A549 (cell line): ENCODE results near the gene PSMC4. TPM values are rescaled to one million over a fixed set of nuclear protein-coding genes. Genes with fewer than 3 reads are reported as not detected.
A peak's percentile ranks its signal among the peaks of the same experiment; 100 is the strongest.

Source experiments
- ATAC-seq, 2 experiments: fragments of 200-7000 bp in 1 of 2; fragments of >200 bp in 1 of 2; cut with Nextera tagmentation in 1 of 2; cut with Tn5 transposase in 1 of 2; 3 replicates each; pipeline versions ENCODE4 v1.8.0 to v1.9.1; 2018 to 2020; ENCODE audit warnings: mild to moderate bottlenecking in 1 of 2, moderate library complexity in 1 of 2
- CTCF ChIA-PET: fragments of 300-600 bp; sonication (Branson Sonifier 250); formaldehyde crosslinking; extraction: SDS; loops from one replicate; lab custom pipeline; 2021; ENCODE audit warnings: antibody characterized with exemption, inconsistent platforms; lab: Yijun Ruan, JAX
- POLR2A ChIA-PET: fragments of 350-600 bp; formaldehyde crosslinking; extraction: SDS; loops from one replicate; lab custom pipeline; 2021; ENCODE audit warnings: antibody characterized with exemption, inconsistent platforms; lab: Yijun Ruan, JAX
- DNase-seq, 2 experiments: peaks; one replicate each; pipeline versions ENCODE4 v3.0.0 to v3.0.0-alpha.2; 2011 to 2016; ENCODE audit warnings: low read depth in 1 of 2, low spot score in 1 of 2
- FAIRE-seq: peaks from 2 replicates; lab custom pipeline; 2011; peaks lifted over from hg19 to GRCh38; lab: Jason Lieb, UNC
- H3K27ac ChIP-seq, 2 experiments: fragments of >200 bp; sonication (Bioruptor Twin); formaldehyde crosslinking; 3 replicates each; pipeline ENCODE4 v1.5.1; 2016 to 2017
- H3K4me1 ChIP-seq: fragments of >200 bp; sonication (Bioruptor Twin); formaldehyde crosslinking; 3 replicates; pipeline ENCODE4 v1.6.1; 2016
- H3K4me2 ChIP-seq: fragments of >200 bp; sonication (Bioruptor Twin); formaldehyde crosslinking; 3 replicates; pipeline ENCODE4 v1.6.1; 2016
- H3K4me3 ChIP-seq: fragments of >200 bp; sonication (Bioruptor Twin); formaldehyde crosslinking; 3 replicates; pipeline ENCODE4 v1.5.1; 2016
- H3K9me3 ChIP-seq: fragments of >200 bp; sonication (Bioruptor Twin); formaldehyde crosslinking; 3 replicates; pipeline ENCODE4 v1.6.1; 2016
- CBX2 ChIP-seq: fragments of 200-600 bp; sonication (generic); IDR thresholded peaks from 2 replicates; pipeline ENCODE4 v1.6.1; 2016; ENCODE audit warnings: low read depth, mild to moderate bottlenecking, borderline replicate concordance
- EP300 ChIP-seq, 2 experiments: fragments of >200 bp; sonication (Bioruptor Twin); formaldehyde crosslinking; IDR thresholded peaks; 2 replicates in 1 of 2; 3 replicates in 1 of 2; pipeline ENCODE4 v1.6.1; 2016 to 2017
- FOSL2 ChIP-seq, 2 experiments: fragments of 450-650 bp in 1 of 2; fragments of >200 bp in 1 of 2; sonication (Bioruptor Twin) in 1 of 2; formaldehyde crosslinking; IDR thresholded peaks; 2 replicates each; pipeline versions ENCODE4 v1.5.0 to v1.6.1; 2016 to 2020; ENCODE audit warnings: mild to moderate bottlenecking in 1 of 2, moderate library complexity in 1 of 2
- FOXS1 ChIP-seq: fragments of 250-450 bp; sonication (Bioruptor Pico); IDR thresholded peaks from 2 replicates; pipeline ENCODE4 v1.5.0; 2020; ENCODE audit warnings: mild to moderate bottlenecking, moderate library complexity
- JUN ChIP-seq, 2 experiments: fragments of >200 bp; sonication (Bioruptor Twin); formaldehyde crosslinking; IDR thresholded peaks; 2 replicates in 1 of 2; 3 replicates in 1 of 2; pipeline ENCODE4 v1.6.1; 2016 to 2017
- MAFK ChIP-seq: fragments of 450-650 bp; IDR thresholded peaks from 2 replicates; pipeline ENCODE4 v1.6.1; 2014; ENCODE audit not compliant: partially characterized antibody
- MAZ ChIP-seq: fragments of 150-350 bp; IDR thresholded peaks from 2 replicates; pipeline ENCODE4 v1.6.1; 2014; ENCODE audit warnings: antibody characterized with exemption, low read depth, low read length, borderline replicate concordance
- MYC ChIP-seq: IDR thresholded peaks from 2 replicates; pipeline ENCODE4 v1.6.1; 2012; ENCODE audit warnings: mild to moderate bottlenecking, inconsistent platforms, low read length, improper control_type of control experiment, borderline replicate concordance
- PBX3 ChIP-seq: IDR thresholded peaks from 2 replicates; pipeline ENCODE4 v1.6.1; 2012
- PHF8 ChIP-seq: fragments of 200-600 bp; sonication (generic); IDR thresholded peaks from 2 replicates; pipeline ENCODE4 v1.6.1; 2016; ENCODE audit warnings: low read depth, mild to moderate bottlenecking, antibody characterized with exemption, moderate library complexity, borderline replicate concordance
- POLR2AphosphoS2 ChIP-seq: conservative IDR thresholded peaks from 2 replicates; pipeline ENCODE4 v1.6.1; 2012; ENCODE audit warnings: low read length, improper control_type of control experiment, inconsistent platforms
- REST ChIP-seq: fragments of 200-600 bp; sonication (generic); IDR thresholded peaks from 2 replicates; pipeline ENCODE4 v1.6.1; 2016; ENCODE audit warnings: antibody characterized with exemption, mild to moderate bottlenecking, moderate library complexity
- WGBS: methylation state at CpG from one replicate; pipeline ENCODE4 v1.1.6; 2017; ENCODE audit errors: missing lambda C conversion rate; 5-methylcytosine and 5-hydroxymethylcytosine counted together
- polyA plus RNA-seq, 4 experiments: library from polyadenylated mRNA; depleted of rRNA in 3 of 4; stranded (reverse); fragments of >200 nt; fragmentation: RNase III in 1 of 4; extraction: RNeasy Plus Mini Kit Qiagen cat#74134 plus additional on column Dnase treatment in 1 of 4; gene quantifications; 2 replicates in 3 of 4; 3 replicates in 1 of 4; pipeline ENCODE4 v1.2.3, GENCODE V29; 2011 to 2017
- TF ChIP-seq, protein P1 (sequence below): fragments of >200 bp; sonication (Bioruptor Twin); formaldehyde crosslinking; IDR thresholded peaks from 3 replicates; pipeline ENCODE4 v1.6.1; 2016

The PSMC4 gene
- polyA plus RNA-seq, 2 of the 4 experiments (the other 2 are of a cell fraction): 192 to 284 TPM

GRCh38 chr19:39996811-39997637 is 26.1 kb downstream of the PSMC4 start, which contains the start of gene ZNF546 (continued):
- TF ChIP-seq REST (no peak), JUN (IDR thresholded peaks at IDR 0.05) (peak; percentile 97 to 98), MAZ (peak; percentile 59; the same call in 1 of the 2 replicates), PHF8 (peak; percentile 98), PBX3 (no peak)
- TF ChIP-seq, all 56 proteins: peak for 13

DNA sequence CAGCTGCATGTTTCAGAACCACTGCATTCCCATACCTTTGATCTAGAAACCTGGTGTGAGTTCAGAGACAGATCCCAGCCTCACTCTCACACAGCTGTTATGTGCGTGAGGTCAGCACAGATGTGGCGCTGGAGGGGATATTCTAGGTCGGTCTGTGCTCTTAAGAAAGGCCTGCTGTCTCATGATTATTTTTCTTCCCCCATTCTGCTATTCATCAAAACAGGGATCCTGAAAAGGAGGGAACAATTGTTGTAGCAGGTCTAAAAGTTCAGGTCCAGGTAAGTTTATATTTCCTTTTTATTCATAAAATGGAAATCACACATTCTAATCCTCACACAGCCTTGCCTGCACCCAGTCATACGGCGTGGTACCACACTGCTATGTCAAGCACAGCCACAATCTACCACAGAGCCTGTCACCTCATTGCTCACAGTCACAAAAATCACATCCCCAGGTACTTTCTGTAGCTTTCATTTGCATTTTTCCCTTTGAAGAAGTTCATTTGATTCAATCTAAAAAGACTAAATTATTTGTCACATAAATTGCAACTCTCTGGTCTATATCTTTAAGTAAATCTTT is 26.8 kb downstream of the PSMC4 start:
- FAIRE-seq: no peak
- CTCF ChIA-PET: interaction anchor here (0.6 to 2.5 kb wide), 4 partner anchors 7 to 322 kb away, joined by 3 to 15 read pairs (median 4); partner anchors contain the start of gene PSMC4
- Histone ChIP-seq H3K4me3 (peak overlapping the region; percentile 74), H3K27ac (peak overlapping the region; percentile 89 to 90), H3K4me2 (peak overlapping the region; percentile 73), H3K4me1 (peaks cover 11% of the 10 kb centered on the region; the same call in 2 of the 3 replicates), H3K9me3 (peaks cover 31% of the 10 kb centered on the region)
- no peak for DNase-seq
- 93% methylated on average over 5 of the region's 5 CpGs for WGBS
- POLR2A ChIA-PET: interaction anchor here (1.0 to 2.7 kb wide), 5 partner anchors 19 to 152 kb away, joined by 3 to 24 read pairs (median 5); partner anchors contain the start of genes FBL, PSMC4, ZNF780A and ZNF780B
- TF ChIP-seq FOSL2 (IDR thresholded peaks at IDR 0.05) (no peak), FOSL2 (CRISPR knock-in tag; IDR thresholded peaks at IDR 0.05) (no peak)
- TF ChIP-seq, protein P1, sequence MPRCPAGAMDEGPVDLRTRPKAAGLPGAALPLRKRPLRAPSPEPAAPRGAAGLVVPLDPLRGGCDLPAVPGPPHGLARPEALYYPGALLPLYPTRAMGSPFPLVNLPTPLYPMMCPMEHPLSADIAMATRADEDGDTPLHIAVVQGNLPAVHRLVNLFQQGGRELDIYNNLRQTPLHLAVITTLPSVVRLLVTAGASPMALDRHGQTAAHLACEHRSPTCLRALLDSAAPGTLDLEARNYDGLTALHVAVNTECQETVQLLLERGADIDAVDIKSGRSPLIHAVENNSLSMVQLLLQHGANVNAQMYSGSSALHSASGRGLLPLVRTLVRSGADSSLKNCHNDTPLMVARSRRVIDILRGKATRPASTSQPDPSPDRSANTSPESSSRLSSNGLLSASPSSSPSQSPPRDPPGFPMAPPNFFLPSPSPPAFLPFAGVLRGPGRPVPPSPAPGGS: 0 out of 3 replicates have a peak, but pooled peaks have one; percentile 10
- ATAC-seq: no peak; a peak in 1 of 6 replicates

DNA sequence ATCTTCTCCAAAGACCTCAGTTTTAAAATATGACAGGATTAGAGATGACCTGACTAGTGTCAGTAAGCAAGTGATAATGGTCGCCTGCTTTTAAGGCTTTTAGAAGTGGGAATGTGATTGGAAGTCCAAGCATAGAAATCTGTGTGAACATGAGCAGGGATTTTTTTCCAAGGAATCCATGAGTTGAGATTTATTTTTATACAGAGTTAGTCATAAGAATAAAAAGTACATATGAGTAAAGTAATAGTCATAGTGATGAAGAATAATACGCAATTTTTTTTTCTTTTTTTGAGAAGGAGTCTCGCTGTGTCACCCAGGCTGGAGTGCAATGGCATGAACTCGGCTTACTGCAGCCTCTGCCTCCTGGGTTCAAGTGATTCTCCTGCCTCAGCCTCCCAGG is 27.5 kb downstream of the PSMC4 start:
- ATAC-seq (no peak), FAIRE-seq (peak; percentile 98), DNase-seq (no peak)
- Histone ChIP-seq H3K9me3 (peaks cover 25% of the 10 kb centered on the region), H3K4me3 (no peak overlapping the region), H3K27ac (no peak overlapping the region), H3K4me1 (peaks cover 11% of the 10 kb centered on the region; the same call in 2 of the 3 replicates), H3K4me2 (no peak overlapping the region)
- ChIA-PET CTCF (interaction anchor here (1.6 kb wide), 1 partner anchor 28 kb away, joined by 4 read pairs; the partner anchor contains the start of gene PSMC4), POLR2A (no interaction called here)
- TF ChIP-seq EP300 (IDR thresholded peaks at IDR 0.05) (no peak), MYC (no peak), MAFK (no peak), FOXS1 (no peak), POLR2AphosphoS2 (no peak), MAZ (no peak), CBX2 (no peak)
- WGBS: 75% methylated on average over 4 of the region's 4 CpGs
